ENCODE results near the gene RGL2.
"Not testable (repeated sequence)": the region's sequence is repeated elsewhere in the genome, so short reads cannot be mapped to it uniquely, and the experiment has no call there.

The RGL2 gene

GRCh38 chr6:33298773-33299236 lies at the start of gene RGL2:
Gene RGL2 (minus strand): TSS chr6:33298942. CDS start chr6:33298610, 332 bp downstream.
- ATAC-seq (ENCODE audit: insufficient read depth, low read depth) = peak; percentile 47

GRCh38 chr6:33347816-33348215 lies 49.1 kb upstream of the RGL2 start:
- no peak overlapping the region for H3K27ac ChIP-seq (ENCODE audit: low read length)
- no peak overlapping the region for H3K4me3 ChIP-seq (ENCODE audit: low read depth in 1 of 2, low read length in 2 of 2)
- H3K4me2 ChIP-seq (ENCODE audit: insufficient read depth, low read length) = no peak overlapping the region
- H3K4me1 ChIP-seq (ENCODE audit: insufficient read depth, low read length) = peaks cover 27% of the 10 kb centered on the region
- no peak overlapping the region for H3K9ac ChIP-seq (ENCODE audit: low read depth, low read length)
- no peaks in the 10 kb centered on the region for H3K27me3 ChIP-seq (ENCODE audit: insufficient read depth, low read length, poor library complexity)
- no peaks in the 10 kb centered on the region for H3K79me2 ChIP-seq (ENCODE audit: insufficient read depth, low read length)
- TF ChIP-seq EZH2 (IDR thresholded peaks at IDR 0.05; ENCODE audit: borderline replicate concordance, low read depth, low read length, severe bottlenecking) = no peak
- TF ChIP-seq CTCF (IDR thresholded peaks at IDR 0.05; ENCODE audit: borderline replicate concordance, extremely low read depth, low read length, poor library complexity, severe bottlenecking) = no peak
- H3K9me3 ChIP-seq (ENCODE audit: insufficient read depth, low read length, severe bottlenecking) = no peaks in the 10 kb centered on the region
- ATAC-seq (ENCODE audit: insufficient read depth, low read depth) (no peak), DNase-seq (no peak)
- no peak overlapping the region for H2AFZ ChIP-seq (ENCODE audit: low read depth, low read length)
- H4K20me1 ChIP-seq (ENCODE audit: insufficient read depth, low read length) = no peaks in the 10 kb centered on the region
- H3K36me3 ChIP-seq (ENCODE audit: insufficient read depth, low read length) = no peaks in the 10 kb centered on the region

More at GRCh38 chr6:33298773-33299236, at the start of gene RGL2:
- Histone ChIP-seq H3K27ac (ENCODE audit: low read length) (peak within 1 kb of the TSS; percentile 98), H3K36me3 (ENCODE audit: insufficient read depth, low read length) (peaks cover 38% of the 10 kb centered on the region), H3K9me3 (ENCODE audit: insufficient read depth, low read length, severe bottlenecking) (no peaks in the 10 kb centered on the region), H3K4me2 (ENCODE audit: insufficient read depth, low read length) (peak within 1 kb of the TSS; percentile 96), H3K79me2 (ENCODE audit: insufficient read depth, low read length) (peaks cover 37% of the 10 kb centered on the region), H4K20me1 (ENCODE audit: insufficient read depth, low read length) (peaks cover 9% of the 10 kb centered on the region), H3K4me3 (ENCODE audit: low read depth in 1 of 2, low read length in 2 of 2) (peak within 1 kb of the TSS; percentile 76 to 90), H3K9ac (ENCODE audit: low read depth, low read length) (peak within 1 kb of the TSS; percentile 93), H2AFZ (ENCODE audit: low read depth, low read length) (peak within 1 kb of the TSS; percentile 92), H3K4me1 (ENCODE audit: insufficient read depth, low read length) (peaks cover 43% of the 10 kb centered on the region), H3K27me3 (ENCODE audit: insufficient read depth, low read length, poor library complexity) (no peaks in the 10 kb centered on the region)
- DNase-seq = peak; percentile 79
- TF ChIP-seq EZH2 (IDR thresholded peaks at IDR 0.05; ENCODE audit: borderline replicate concordance, low read depth, low read length, severe bottlenecking) (no peak), CTCF (IDR thresholded peaks at IDR 0.05; ENCODE audit: borderline replicate concordance, extremely low read depth, low read length, poor library complexity, severe bottlenecking) (no peak)

- peaks cover 27% of the 10 kb centered on the region for H3K4me1 ChIP-seq (ENCODE audit: insufficient read depth, low read length)
- not testable (repeated sequence) for ATAC-seq (ENCODE audit: insufficient read depth, low read depth); H3K79me2 ChIP-seq (ENCODE audit: insufficient read depth, low read length); H2AFZ ChIP-seq (ENCODE audit: low read depth, low read length); H3K27ac ChIP-seq (ENCODE audit: low read length); H4K20me1 ChIP-seq (ENCODE audit: insufficient read depth, low read length); DNase-seq; H3K4me2 ChIP-seq (ENCODE audit: insufficient read depth, low read length); H3K9ac ChIP-seq (ENCODE audit: low read depth, low read length); H3K9me3 ChIP-seq (ENCODE audit: insufficient read depth, low read length, severe bottlenecking); H3K36me3 ChIP-seq (ENCODE audit: insufficient read depth, low read length); H3K27me3 ChIP-seq (ENCODE audit: insufficient read depth, low read length, poor library complexity); H3K4me3 ChIP-seq (ENCODE audit: low read depth in 1 of 2, low read length in 2 of 2)
Measured at GRCh38 chr6:33346972-33347371, 48.2 kb upstream of the RGL2 start.

GRCh38 chr6:33344701-33345697 lies 46.3 kb upstream of the RGL2 start:
- Histone ChIP-seq H3K27me3 (ENCODE audit: insufficient read depth, low read length, poor library complexity) (no peaks in the 10 kb centered on the region), H3K36me3 (ENCODE audit: insufficient read depth, low read length) (no peaks in the 10 kb centered on the region), H3K4me2 (ENCODE audit: insufficient read depth, low read length) (peak overlapping the region; percentile 73), H4K20me1 (ENCODE audit: insufficient read depth, low read length) (no peaks in the 10 kb centered on the region), H3K9ac (ENCODE audit: low read depth, low read length) (peak overlapping the region; percentile 30; the same call in 1 of the 2 replicates), H3K4me3 (ENCODE audit: low read depth in 1 of 2, low read length in 2 of 2) (peak overlapping the region in 1 of 2 experiments; percentile 45; a peak in 2 of 4 replicates), H2AFZ (ENCODE audit: low read depth, low read length) (peak overlapping the region; percentile 61), H3K27ac (ENCODE audit: low read length) (peak overlapping the region; percentile 67), H3K9me3 (ENCODE audit: insufficient read depth, low read length, severe bottlenecking) (no peaks in the 10 kb centered on the region), H3K79me2 (ENCODE audit: insufficient read depth, low read length) (no peaks in the 10 kb centered on the region), H3K4me1 (ENCODE audit: insufficient read depth, low read length) (peaks cover 27% of the 10 kb centered on the region)
- TF ChIP-seq CTCF (IDR thresholded peaks at IDR 0.05; ENCODE audit: borderline replicate concordance, extremely low read depth, low read length, poor library complexity, severe bottlenecking) = peak; percentile 73
- TF ChIP-seq EZH2 (IDR thresholded peaks at IDR 0.05; ENCODE audit: borderline replicate concordance, low read depth, low read length, severe bottlenecking) = no peak
- ATAC-seq (ENCODE audit: insufficient read depth, low read depth) (peak; percentile 74), DNase-seq (peak; percentile 81)

Data from DND-41 (cell line).